SHP77 treated with DMSO at 0.1 percent for 48 hours (cell line): ENCODE data around the gene ARID1B.
"Not testable (repeated sequence)": the region's sequence is repeated elsewhere in the genome, so short reads cannot be mapped to it uniquely, and the experiment has no call there.

Source experiments
- DNase-seq: peaks from one replicate; lab custom pipeline; 2025; lab: John Stamatoyannopoulos, UW

Gene ARID1B

DNA sequence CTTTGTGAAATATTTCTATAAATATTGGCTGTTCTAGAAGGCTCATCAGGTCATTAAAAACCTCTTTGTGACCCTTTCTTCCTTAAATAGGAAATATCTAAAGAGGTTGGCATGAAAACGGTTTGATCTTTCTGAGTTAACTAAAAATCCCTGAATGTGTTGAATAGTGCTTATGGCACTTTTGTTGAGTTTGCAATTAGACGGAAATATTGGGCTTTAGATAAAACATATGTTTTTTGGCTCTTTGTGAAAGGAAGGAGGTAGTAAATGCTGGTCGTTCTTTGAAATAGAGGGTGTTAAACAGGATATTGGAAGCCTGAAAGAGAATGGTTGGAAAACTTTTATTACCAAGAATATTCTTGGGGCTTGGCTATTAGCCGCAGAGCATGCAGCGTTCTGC is 163.0 kb downstream of the ARID1B start:
- no peak for DNase-seq

DNA sequence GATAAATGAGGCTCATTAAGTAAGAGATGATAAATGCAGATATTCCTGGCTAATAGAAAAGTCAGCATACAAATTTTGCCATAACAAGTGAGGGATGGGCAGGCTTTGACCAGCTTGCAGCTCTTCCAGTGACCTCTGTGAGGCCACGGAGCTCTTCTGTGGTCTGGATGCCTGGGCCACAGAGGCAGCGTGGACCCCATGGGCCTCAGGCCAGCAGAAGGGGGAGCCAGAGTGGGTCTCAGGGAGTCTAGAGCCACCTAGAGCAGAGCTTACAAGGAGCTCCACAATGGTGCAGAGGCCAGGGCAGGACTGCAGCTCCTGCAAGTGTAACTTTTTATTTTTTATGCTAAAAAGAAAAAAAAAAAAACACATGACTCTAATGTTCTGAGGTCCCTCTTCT is 165.1 kb downstream of the ARID1B start:
- DNase-seq: no peak

DNA sequence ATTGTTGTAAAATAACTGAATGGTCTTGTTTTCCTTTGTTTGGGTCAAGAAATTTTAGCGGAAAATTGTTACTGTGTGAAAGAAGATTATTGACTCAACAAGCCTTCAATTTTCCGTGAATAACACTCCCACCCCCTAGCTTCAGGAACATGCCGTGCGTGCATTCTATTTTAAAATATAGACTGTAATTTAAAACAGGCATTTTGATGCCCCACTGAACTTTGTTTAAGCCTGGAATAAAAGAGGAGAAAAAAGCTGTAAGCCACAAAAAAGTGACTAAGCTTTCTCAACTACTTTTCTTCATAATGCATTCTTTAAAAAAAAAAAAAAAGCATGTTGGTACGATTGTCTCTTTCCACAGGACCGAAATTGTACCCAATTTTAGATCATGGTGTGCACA is 166.0 kb downstream of the ARID1B start:
- no peak for DNase-seq

DNA sequence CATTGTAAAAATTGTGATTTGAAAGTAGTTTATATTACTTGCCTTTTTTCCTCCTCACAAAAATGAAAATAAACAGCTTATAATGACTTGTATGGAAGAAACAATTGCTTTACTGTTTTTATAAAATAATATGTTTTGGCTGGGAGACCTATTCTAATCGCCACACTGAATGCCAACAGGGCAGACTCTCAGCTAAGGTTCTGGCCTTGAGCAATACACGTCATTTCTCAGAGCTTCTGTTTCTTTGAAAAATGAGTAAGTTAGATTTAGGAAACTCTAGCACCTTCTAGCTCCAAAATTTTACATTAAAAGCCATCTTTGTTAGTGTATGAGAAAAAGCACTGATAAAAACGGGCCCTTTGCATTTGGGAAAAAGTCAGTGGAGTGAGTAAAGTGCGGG is 166.6 kb downstream of the ARID1B start:
- DNase-seq: no peak

DNA sequence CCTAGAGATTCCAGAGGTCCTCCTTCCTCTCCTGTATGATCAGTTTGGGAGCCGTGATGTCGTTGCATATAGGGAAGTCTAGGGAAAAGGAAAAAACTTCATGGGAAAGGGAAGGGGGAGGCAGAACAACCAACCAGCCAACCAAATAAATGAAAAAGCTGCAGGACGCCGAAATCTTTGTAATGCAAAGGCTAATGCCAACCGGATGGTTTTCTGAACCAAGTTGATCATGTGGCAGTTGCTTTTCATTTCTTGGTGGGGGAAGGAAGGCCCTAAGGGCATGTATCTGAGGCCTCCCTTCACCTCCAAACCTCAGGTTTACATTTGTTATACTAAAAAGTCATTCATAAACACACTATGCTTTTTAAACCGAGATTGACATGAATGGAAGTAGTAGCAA is 167.2 kb downstream of the ARID1B start:
- no peak for DNase-seq

DNA sequence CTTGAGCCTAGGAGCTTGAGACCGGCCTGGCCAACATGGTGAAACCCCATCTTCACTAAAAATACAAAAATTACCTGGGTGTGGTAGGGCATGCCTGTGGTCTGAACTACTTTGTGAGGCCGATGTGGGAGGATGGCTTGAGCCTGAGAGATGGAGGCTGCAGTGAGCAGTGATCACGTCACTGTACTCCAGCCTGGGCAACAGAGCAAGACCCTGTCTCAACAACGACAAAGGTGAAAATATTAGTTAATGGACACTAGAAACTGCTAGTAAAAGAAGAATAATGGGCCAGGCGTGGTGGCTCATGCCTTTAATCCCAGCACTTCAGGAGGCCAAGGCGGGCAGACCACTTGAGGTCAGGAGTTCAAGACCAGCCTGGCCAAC is 168.6 kb downstream of the ARID1B start:
- not testable (repeated sequence) for DNase-seq

DNA sequence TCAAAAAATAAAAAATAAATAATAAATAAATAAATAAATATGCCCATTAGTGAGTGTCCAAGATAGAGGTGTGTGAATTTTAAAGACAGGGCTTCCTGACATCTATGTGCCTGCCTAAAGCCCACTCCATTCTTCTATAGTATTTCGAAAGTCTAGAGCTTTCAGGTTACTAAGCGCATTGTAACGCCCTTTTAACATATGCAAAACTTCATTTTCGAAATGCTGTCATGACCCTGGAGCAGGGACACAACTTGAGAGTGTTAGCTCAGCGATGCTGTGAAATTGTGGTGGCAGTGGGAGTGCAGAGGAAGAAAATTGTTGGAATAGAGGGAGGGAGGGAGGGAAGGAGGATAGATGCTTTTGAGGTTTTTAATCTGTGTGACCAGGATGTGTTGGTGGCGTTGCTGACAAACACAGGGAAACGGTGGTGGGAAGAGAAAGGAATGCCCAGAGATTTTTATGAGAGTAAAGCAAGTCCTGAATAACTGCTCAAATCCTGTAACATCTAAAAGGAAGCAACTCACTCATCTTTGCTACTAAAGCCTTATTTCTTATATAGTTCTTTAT is 169.3 kb downstream of the ARID1B start:
- no peak for DNase-seq

DNA sequence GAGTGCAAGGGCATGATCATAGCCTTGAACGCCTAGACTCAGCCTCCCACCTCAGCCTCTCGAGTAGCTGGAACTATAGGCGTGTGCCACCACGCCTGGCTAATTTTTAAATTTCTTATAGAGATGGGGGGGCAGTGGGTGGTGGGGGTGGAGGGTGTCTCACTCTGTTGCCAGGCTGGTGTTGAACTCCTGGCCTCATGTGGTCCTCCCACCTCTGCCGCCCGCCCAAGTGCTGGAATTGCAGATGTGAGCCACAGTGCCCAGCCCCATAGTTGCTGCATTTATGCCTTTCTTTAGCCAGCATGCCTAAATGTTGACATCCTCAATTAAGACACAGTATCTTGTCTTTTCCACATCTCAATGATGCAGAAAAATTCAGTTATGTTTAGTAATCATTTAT is 171.1 kb downstream of the ARID1B start:
- no peak for DNase-seq

DNA sequence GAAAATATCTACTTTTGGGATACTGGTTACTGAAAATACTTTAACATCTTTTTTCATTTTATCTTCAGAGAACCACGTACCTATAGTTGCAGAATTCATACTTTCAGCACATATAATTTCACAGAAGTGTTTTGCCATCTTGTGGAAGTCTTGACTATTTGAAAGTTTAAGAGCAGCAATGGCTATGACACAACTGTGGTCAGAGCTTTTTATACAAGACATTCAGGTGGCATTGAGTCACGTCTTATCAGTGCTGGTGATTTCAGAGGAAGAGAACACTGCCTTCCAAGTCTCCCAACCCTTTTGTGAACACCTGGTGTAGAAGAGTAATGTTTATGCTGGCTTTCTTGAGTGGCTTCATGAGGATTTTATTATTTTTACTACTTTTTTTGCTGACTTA is 171.6 kb downstream of the ARID1B start:
- no peak for DNase-seq

DNA sequence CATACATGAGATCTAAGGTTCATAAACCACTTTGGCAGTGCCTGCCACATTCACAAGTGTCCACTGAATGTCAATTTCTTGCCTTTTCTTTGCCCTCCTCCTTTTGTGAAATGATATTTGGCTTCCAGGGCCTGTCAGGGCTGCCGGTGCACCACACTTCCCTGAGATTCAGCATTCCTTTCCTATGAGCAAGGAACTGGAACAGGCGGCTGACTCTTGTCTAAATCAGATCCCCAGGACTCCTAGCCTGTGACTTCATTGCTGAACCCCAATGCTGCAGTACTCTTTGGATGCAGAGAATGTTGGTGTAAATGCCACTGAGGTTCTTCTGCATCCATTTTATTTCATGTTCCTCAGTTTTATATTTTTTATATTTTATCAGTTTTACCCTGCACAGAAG is 172.2 kb downstream of the ARID1B start:
- DNase-seq: no peak

DNA sequence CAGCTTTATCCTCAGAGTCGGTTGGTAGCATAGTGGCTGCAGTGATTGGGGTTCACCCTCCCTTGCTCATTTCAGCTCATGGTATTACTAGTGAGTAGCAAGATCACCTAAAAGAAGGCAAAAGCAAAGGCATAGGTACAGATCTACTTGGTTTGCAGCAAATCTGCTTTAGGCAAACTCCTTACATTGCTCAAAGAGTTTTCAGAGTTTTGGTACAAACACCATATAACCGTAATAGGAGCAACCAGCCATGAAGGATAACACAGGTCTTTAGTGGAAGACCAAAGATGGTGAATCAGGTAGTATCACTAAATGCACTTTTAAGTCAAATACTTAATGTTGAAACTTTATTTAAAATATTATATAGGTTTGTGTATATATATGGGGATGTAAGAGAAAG is 172.9 kb downstream of the ARID1B start:
- no peak for DNase-seq

DNA sequence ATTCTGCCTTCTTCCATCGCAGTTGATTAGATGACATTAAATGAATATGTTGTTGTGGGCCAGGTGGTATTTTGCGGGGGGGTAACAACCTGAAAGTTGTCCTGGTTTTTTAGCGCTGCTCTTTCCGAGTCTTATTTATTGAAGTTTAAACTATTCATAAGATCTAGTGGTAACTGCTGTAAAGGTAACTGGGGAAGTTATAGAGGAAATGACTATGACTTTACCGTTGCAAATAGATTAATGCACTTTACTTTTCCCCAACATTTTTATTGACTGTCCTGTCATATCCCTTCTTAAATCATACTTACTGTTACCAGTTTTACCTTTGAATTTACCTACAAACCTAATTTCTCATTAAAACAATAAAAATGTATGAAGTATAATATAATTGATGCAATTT is 173.4 kb downstream of the ARID1B start:
- no peak for DNase-seq

DNA sequence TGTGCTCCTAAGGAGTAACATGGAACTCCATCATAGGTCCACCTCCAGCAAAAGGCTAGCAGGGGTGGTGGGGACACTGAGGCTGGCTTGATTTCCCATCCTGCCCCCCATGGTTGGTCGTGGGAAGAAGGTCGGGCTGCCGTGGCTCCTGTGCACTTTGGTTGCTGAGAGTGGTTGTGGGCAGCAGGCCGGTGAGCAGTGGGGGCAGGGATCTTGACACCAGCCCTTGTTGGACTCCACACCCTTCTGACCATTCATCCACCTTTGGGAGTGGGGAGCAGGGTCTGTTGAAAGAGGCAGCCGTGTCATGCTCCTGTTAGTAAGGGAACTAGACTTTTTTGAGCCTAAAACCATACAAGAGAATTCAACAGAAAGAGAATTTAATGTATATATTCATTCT is 175.2 kb downstream of the ARID1B start:
- no peak for DNase-seq

DNA sequence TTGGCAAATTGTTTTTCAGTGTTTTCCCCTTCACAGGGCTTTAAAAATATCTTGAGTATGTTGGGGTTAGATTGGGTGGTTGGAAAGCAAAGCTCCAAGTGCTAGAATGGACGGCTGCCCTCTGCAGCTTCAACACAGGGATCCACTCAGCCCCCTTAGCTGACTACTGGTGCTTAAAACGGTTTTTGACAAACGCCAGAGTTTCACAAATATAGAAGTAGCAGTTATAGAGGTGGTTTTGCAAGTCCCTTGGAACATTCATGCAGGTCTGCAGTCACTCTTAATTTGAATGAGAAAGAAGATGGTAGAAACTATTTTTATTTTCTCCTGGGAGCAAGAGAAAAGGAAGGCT is 175.9 kb downstream of the ARID1B start:
- DNase-seq: no peak

DNA sequence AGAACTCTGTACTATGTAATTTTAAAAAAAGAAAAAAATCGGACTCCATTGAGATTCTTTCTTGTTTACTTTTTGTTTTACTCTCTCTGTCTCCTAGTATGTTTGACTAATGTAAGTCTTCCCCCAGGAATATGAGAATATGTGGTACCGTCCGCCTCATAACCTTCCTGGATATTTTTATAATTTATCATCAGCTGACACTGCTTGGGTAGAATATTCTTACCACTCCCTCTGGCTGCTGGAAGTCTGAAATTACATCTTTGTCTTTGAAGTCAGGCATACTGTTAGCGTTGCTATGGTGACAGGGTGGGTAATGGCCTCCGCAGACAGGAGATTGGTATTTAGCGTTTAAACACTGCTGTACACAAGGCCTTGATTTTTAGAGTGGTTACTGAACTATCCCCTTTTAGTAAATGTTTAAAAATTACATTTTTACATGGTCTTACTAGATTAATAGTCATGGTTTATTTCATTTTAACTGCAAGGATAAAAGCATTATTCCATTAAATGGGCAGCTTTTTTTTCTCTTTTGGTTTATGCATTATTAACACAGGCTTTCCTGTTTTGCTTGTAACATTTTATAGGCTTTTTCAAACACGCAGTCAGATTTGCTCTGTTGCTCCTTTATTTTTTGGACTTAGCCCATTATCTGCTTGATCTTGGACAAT is 176.4 kb downstream of the ARID1B start:
- no peak for DNase-seq

DNA sequence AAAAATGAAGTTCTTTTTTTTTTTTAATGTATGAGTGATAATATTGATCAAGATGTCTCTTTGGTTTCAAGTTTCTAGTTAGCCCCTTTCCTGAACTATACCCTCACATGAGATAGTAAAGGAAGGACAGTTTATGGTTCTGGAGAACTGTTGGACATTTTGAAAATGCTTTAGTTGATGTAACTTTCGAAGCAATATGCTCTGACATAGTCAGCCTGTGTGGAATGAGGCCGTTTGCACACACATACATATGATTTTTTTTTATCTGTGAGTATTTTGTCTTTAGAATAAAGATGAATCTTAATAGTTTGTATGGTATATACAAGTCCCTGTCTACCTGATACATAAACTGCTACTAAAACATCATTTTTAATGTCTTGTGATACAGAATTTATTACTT is 177.0 kb downstream of the ARID1B start:
- DNase-seq: no peak

DNA sequence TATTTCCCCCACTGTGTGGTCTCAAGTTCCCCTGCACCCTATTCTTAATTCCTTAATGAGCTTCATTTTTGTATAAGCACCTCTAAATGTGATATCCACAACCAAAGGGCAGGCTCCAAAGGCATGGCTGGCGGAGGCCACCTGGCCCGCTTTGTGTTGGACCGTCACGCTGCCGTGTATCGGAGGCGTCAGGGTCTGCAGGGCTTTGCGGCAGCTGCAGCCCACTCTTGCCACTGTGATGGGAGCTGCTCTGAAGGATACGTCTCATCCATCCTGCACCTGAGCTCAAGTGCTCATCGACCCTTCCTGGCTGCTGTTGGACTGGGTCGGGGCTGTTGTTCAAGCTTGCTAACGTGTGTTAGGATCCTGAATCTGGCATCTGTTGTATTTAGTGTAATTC is 177.6 kb downstream of the ARID1B start:
- DNase-seq: no peak

DNA sequence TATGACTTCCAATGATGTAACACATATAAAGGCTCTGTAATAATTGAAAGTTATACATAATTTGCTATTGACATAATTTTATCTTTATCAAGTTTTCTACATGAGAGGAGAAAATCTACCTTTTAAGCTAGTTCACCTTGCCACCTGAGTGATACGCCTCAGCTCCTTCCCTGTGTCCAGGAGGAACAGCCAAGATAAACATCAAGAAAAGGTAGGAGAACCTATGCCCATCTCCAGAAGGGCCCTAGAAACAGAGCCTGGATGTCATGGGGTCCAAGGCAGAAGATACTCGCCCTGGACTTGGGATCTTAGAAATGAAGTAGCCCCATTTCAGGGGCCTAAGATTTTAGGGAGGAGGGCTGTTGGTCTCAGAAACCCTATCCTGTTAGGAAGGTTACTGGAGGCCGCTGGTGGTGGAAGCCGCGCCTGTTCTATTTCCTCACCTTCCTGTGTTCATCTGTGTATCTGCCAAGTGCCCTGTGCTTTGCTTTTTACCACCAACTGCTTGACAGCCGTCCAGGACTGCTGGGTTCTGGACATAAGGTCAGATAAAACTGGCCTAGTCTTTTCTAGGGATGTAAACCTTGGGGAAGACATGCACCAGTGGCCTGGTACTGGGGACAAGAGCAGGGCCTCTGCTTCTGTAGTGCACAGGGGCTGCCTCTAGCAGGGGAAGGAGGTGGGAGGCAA is 178.5 kb downstream of the ARID1B start:
- no peak for DNase-seq

DNA sequence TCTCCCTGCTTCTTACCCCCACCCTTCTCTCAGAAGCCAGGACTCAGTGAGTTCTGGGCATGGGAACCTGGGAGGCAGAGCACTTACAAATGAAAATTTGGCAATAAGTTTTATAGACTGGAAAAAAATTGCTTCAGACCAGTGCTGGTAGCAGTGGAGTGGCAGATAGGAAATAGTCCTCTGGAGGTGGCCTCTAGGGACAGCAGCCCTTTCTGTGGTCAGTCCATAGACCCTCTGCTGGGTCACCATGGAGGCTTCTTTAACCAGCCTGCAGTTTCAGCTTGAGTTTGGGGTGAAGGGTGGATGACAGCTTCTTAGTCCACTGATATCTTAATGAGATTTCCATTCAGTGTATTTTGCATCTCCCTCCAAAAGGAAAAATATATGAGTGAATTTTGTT is 179.1 kb downstream of the ARID1B start:
- no peak for DNase-seq

DNA sequence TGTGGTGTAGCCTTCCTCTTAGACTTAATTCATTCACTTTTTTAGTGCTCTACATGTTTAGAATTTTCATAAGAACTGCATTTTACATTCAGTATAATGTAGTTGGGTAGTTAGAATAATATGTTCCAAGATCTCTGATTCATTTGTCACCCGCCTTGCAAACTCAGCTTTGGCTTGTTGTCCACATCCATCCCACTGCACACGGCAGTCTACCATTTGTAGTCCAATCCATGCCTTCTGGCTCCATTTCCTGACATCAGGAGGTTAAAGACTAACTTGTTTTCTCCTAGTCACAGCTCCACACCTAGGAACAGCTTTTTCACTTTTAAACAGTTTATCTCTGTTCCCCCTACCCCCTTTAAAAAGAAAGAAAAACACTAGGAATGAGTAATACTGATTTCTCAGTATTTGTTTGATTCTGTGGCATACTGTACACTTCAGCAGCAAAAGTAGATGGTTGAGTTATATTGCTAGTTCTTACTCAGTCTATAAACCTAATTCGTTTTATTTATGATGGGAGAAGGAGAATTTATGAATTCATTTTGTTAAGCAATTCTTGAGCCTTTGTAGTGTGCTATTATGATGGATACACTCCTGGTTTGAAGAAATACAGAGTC is 180.9 kb downstream of the ARID1B start:
- no peak for DNase-seq

DNA sequence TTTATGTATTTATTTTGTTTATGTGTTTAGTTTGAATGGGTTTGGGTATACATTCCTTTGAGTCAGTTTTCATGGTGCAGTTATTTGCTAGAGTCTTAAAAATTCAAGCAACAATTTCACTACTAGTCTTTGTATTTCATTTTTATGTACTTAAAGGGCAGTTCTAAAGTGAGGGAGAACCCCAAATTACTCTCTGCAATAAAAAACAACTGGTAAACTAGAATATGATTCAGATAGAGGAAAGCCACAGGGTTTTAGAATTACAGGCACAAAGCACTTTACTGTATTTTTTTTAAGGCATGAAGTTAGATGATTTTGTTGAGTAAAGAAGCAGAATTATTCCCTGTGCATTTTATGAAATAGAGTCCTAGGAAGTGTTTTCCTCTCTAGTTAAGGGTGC is 183.3 kb downstream of the ARID1B start:
- no peak for DNase-seq

DNA sequence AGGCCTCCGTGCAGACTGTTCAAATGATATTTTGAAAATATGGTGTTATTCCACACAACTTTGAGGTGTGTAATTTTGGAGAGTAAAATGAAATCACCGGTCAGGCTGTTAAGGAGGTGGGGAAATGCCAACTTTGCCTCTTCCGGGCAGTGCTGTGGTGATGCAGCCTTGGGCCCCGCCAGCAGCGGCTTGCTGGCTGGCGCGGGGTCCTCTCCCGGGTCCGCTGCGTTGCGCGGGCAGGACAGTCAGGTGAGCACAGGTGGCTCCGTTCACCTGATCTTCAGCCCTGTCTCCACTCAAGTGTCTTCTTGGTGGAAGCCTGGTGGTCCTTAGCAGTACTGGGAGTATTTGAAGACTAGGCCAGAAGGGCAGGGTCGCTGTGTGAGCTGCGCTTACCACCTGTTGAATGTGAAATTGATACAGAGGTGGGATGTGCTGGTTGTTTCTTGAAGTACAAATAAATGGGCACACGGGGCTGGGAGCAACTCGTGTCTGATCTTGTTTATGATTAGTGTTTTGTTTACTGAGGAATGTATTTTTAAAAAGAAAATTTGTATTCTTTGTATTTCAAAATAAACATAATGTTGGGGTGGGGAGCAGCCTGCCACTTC is 184.2 kb downstream of the ARID1B start:
- DNase-seq: no peak
